ENCODE data around the gene SRC. TPM values are rescaled to one million over a fixed set of nuclear protein-coding genes. Genes with fewer than 3 reads are reported as not detected.

The SRC gene
- total and polyA plus RNA-seq, 2 of the 8 experiments (the other 6 are each of a cell fraction or from before 2014, with no cell fraction given): 27.6 to 28.8 TPM

DNA sequence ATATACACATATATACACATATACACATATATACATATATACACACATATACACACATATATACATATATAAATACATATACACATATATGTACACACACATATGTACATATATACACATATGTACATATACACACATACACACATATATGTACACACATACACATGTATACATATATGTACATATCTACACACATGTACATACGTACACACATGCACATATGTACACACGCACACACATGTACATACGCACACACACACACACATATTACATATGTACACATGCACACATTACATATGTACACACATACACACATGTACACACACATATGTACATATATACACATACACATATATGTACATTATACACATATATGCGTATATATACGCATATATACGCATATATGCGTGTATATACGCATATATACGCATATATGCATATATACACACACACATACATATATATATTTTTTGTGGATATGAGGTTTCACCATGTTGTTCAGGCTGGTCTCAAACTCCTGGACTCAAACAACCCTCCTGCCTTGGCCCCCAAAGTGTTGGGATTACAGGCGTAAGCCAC lies 27.2 kb downstream of the SRC start:
- H2AFZ ChIP-seq (ENCODE audit: low read length): no peak overlapping the region
- H3K18ac ChIP-seq (ENCODE audit: extremely low read depth, low read length): no peak overlapping the region
- no peaks in the 10 kb centered on the region for H3K36me3 ChIP-seq (ENCODE audit: control insufficient read depth in 2 of 4, insufficient read depth in 4 of 4, low read length in 3 of 4)
- no peak overlapping the region for H2BK12ac ChIP-seq (ENCODE audit: low read depth, low read length)
- no peak for DNase-seq (ENCODE audit: low read depth in 1 of 2, low spot score in 2 of 2)
- FAIRE-seq: no peak
- H3K9me3 ChIP-seq (ENCODE audit: insufficient read depth in 2 of 2, low read depth in 1 of 2, low read length in 1 of 2): no peaks in the 10 kb centered on the region
- no peak overlapping the region for H3K27ac ChIP-seq (ENCODE audit: low read depth, low read length)
- TF ChIP-seq SIRT6 (IDR thresholded peaks at IDR 0.05; ENCODE audit: low read length): no peak
- TF ChIP-seq CHD2 (IDR thresholded peaks at IDR 0.05; ENCODE audit: low read length): no peak
- no peak for TF ChIP-seq ZNF274 (IDR thresholded peaks at IDR 0.05; ENCODE audit: borderline replicate concordance, extremely low read depth, low read length)
- TF ChIP-seq CEBPB (IDR thresholded peaks at IDR 0.05; ENCODE audit: low read depth, low read length): no peak
- no peak for TF ChIP-seq CHD1 (IDR thresholded peaks at IDR 0.05; ENCODE audit: low read depth, low read length)
- TF ChIP-seq, protein P1, sequence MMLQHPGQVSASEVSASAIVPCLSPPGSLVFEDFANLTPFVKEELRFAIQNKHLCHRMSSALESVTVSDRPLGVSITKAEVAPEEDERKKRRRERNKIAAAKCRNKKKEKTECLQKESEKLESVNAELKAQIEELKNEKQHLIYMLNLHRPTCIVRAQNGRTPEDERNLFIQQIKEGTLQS (IDR thresholded peaks at IDR 0.05; ENCODE audit: insufficient read depth, low read depth, low read length): no peak
- no peak for TF ChIP-seq BRCA1 (IDR thresholded peaks at IDR 0.05; ENCODE audit: low read depth, low read length)
- no peak for TF ChIP-seq SP2 (IDR thresholded peaks at IDR 0.05; ENCODE audit: low read length)
- H3K79me1 ChIP-seq (ENCODE audit: low read depth, low read length): no peaks in the 10 kb centered on the region; the same call in none of the 2 replicates
- H3K23me2 ChIP-seq (ENCODE audit: low read depth, low read length): no peaks in the 10 kb centered on the region
- H3K4me1 ChIP-seq (replicated peaks in 1 of 4; ENCODE audit: control insufficient read depth in 3 of 4, insufficient read depth in 4 of 4, low read length in 3 of 4): no peaks in the 10 kb centered on the region
- H4K91ac ChIP-seq (replicated peaks; ENCODE audit: insufficient read length, low read length): no peak overlapping the region
- H2AK5ac ChIP-seq (ENCODE audit: low read depth, low read length): no peak overlapping the region
- CTCF ChIA-PET (ENCODE audit: partially characterized antibody): interaction anchor here (1.3 to 4.2 kb wide), 5 partner anchors 8 to 104 kb away, joined by 3 to 13 read pairs (median 4); no protein-coding TSS in a partner anchor
- no peaks in the 10 kb centered on the region for H3K27me3 ChIP-seq (replicated peaks in 1 of 4; ENCODE audit: control insufficient read depth in 3 of 4, extremely low read depth in 1 of 4, insufficient read depth in 3 of 4, low read length in 3 of 4)
- H3K14ac ChIP-seq (ENCODE audit: insufficient read length): no peak overlapping the region
- no peak overlapping the region for H2BK20ac ChIP-seq (ENCODE audit: low read length)
- H3K4me3 ChIP-seq (ENCODE audit: extremely low read depth in 1 of 4, insufficient read depth in 2 of 4, low read depth in 3 of 4, low read length in 4 of 4): no peak overlapping the region
- no peaks in the 10 kb centered on the region; a peak in 1 of 4 replicates for H3K79me2 ChIP-seq (ENCODE audit: control insufficient read depth in 1 of 2, insufficient read depth in 2 of 2, low read length in 2 of 2)
- no peak overlapping the region for H3K9ac ChIP-seq (replicated peaks in 1 of 4; ENCODE audit: extremely low read depth in 1 of 4, low read depth in 3 of 4, low read length in 3 of 4)
- no peak overlapping the region for H3K4me2 ChIP-seq (ENCODE audit: insufficient read depth in 1 of 2, low read depth in 2 of 2, low read length in 2 of 2)
- H4K5ac ChIP-seq (ENCODE audit: insufficient read length, low read depth, low read length): no peak overlapping the region
- H3K56ac ChIP-seq (replicated peaks; ENCODE audit: insufficient read length, low read depth, low read length): no peak overlapping the region
- POLR2A ChIA-PET (ENCODE audit: partially characterized antibody): no interaction called here
- H3K4ac ChIP-seq (replicated peaks; ENCODE audit: insufficient read length, low read depth, low read length): no peak overlapping the region
- 41% methylated on average over 10 of the region's 10 CpGs; no CpG with 5 or more reads in 1 of the 2 experiments for WGBS, 2 experiments (ENCODE audit: extremely low coverage in 1 of 2, insufficient coverage in 1 of 2, insufficient read length in 1 of 2, insufficient replicate concordance in 2 of 2, low coverage in 1 of 2, low lambda C conversion rate in 2 of 2, missing lambda C conversion rate in 1 of 2)
- H2BK120ac ChIP-seq (replicated peaks; ENCODE audit: low read depth, low read length): no peak overlapping the region
- H2BK15ac ChIP-seq (ENCODE audit: low read length): no peak overlapping the region
- H3K23ac ChIP-seq (ENCODE audit: insufficient read length): no peak overlapping the region
- H4K8ac ChIP-seq (ENCODE audit: extremely low read depth, insufficient read depth, low read length): no peak overlapping the region
- no peak overlapping the region for H2BK5ac ChIP-seq (ENCODE audit: low read depth, low read length)
- peaks cover 0 to 7% of the 10 kb centered on the region in 2 experiments for H4K20me1 ChIP-seq (replicated peaks in 1 of 2; ENCODE audit: control insufficient read depth in 1 of 2, insufficient read depth in 2 of 2, low read length in 2 of 2)

All from H1 (cell line).